NCI-H1417 treated with DMSO at 0.1 percent for 48 hours (cell line): Measurements from ENCODE around the gene VN1R5.

Experiments
- DNase-seq: peaks from one replicate; lab custom pipeline; 2025; lab: John Stamatoyannopoulos, UW

The VN1R5 gene

DNA sequence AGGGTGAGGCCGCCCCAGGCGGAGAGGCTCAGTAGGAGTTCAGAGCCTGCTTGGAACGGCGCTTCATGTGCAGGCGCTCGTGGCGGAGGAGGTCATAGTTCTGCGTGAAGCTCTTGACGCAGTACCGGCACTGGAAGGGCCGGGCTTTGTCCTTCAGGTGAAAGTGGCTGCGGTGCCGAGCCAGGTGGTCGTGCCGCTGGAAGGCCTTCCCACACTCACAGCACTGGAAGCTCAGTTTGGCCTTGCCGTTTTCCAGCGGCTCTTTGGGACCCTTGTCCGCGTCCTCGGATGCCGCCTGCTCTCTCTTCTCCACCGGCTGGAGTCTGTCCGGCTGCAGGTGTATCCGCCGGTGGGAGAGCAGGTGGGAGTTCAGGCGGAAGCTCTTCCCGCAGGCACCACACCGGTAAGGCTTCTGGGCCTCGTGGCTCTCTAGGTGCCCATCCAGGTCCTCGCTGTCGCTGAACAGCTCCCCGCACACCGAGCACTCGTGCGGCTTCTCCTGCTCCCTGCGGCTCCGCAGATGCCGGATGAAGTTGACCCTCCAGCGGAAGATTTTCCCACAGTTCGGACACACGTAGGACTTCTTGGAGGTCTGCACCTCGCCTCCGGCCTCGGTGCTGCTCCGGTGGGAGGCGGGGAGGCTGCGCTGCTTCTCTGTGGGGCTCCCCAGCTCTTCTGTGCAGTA lies 44.8 kb downstream of the VN1R5 start:
- DNase-seq: no peak

DNA sequence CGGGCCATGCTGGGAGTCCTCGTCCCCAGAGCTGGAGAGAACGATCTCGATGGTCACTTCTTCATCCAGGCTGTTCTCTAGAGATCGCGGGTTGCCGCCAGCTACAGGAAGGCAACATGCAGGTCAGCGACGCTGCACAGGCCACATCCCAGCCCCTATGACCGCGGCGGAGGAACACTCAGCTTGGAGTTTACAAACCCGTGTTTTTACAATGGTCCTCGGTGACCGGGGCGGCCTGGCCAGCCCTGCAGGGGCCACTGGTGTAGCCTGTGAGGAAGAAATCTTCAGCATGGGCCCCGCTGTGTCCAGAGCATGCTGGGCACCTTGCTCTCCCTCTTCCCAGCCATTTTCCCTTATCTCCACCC lies 45.3 kb downstream of the VN1R5 start:
- no peak for DNase-seq

DNA sequence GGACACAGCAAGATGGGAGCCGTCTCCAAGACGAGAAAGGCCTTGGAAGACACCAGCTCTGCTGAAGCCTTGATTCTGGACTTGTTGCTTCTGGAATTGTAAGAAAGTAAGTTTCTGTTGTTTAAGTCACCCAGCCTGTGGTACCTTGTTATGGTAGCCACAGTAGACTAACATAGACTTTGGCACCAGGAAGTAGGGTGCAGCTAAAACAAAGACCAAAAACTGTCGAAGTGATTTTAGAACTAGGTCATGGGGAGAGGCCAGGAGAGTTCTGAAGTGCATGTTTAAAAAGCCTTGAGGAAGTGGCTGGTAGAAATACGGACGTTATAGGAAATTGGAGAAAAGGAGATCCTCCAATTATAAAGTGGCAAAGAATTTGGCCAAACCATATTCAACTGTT lies 47.3 kb downstream of the VN1R5 start:
- no peak for DNase-seq

DNA sequence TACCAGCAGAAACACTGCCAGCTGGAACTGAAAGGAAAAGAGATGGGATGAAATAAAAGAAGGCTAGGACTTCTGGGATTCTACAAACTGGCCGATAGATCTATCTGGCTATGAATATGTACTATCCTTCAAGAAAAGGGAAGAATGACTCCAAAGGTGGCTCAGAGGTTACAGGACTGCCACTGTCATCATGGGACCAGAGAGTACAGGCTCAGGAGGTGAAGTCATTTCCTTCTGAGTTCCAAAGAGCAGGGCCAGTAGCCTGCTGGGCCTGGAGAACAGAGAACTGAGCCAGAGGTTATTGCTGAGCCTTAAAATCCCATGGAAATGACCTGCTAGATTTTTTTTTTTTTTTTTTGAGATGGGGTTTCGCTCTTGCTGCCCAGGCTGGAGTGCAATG lies 48.2 kb downstream of the VN1R5 start:
- no peak for DNase-seq
